Fibroblast of villous mesenchyme (primary cell): ENCODE measurements around the gene PIGC. TPM values are rescaled to one million over a fixed set of nuclear protein-coding genes. Genes with fewer than 3 reads are reported as not detected.

ENCODE experiments used
- DNase-seq: peaks from one replicate; pipeline ENCODE4 v3.0.0-alpha.2; 2010; ENCODE audit warnings: low read depth
- H3K4me3 ChIP-seq: 2 replicates; pipeline ENCODE4 v1.5.1; 2011; ENCODE audit warnings: low read depth, mild to moderate bottlenecking, low read length
- total RNA-seq: library from RNA; depleted of rRNA; stranded (reverse); fragments of >200 nt; gene quantifications from 2 replicates; pipeline ENCODE4 v1.2.3, GENCODE V29; 2012
- TF ChIP-seq, protein P1 (sequence below): IDR thresholded peaks from 2 replicates; pipeline ENCODE4 v1.5.1; 2012; ENCODE audit warnings: low read depth, mild to moderate bottlenecking, low read length; ENCODE audit not compliant: insufficient read depth

Gene PIGC
- total RNA-seq, 1 donor = 16.4 TPM

DNA sequence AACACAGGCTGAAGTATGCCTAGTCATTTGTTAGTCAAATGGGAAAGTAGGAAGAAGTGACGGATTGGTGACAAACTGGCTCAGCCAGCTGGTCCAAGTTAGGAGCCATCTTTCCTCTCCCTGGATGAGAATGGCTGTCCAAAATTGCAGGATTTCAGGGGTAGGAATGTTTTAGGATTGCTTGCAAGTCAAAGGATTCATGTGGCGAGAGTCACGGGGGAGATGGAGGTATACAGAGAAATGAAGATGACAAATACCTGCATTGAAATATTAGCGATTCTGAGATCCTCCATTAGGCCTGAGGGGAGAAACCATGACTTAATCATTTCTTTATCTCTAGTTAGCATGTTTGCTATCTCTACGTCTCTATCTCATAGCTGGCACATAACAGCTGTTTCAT lies 41.8 kb upstream of the PIGC start:
- TF ChIP-seq, protein P1, sequence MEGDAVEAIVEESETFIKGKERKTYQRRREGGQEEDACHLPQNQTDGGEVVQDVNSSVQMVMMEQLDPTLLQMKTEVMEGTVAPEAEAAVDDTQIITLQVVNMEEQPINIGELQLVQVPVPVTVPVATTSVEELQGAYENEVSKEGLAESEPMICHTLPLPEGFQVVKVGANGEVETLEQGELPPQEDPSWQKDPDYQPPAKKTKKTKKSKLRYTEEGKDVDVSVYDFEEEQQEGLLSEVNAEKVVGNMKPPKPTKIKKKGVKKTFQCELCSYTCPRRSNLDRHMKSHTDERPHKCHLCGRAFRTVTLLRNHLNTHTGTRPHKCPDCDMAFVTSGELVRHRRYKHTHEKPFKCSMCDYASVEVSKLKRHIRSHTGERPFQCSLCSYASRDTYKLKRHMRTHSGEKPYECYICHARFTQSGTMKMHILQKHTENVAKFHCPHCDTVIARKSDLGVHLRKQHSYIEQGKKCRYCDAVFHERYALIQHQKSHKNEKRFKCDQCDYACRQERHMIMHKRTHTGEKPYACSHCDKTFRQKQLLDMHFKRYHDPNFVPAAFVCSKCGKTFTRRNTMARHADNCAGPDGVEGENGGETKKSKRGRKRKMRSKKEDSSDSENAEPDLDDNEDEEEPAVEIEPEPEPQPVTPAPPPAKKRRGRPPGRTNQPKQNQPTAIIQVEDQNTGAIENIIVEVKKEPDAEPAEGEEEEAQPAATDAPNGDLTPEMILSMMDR = no peak
- no peak overlapping the region for H3K4me3 ChIP-seq
- no peak for DNase-seq

DNA sequence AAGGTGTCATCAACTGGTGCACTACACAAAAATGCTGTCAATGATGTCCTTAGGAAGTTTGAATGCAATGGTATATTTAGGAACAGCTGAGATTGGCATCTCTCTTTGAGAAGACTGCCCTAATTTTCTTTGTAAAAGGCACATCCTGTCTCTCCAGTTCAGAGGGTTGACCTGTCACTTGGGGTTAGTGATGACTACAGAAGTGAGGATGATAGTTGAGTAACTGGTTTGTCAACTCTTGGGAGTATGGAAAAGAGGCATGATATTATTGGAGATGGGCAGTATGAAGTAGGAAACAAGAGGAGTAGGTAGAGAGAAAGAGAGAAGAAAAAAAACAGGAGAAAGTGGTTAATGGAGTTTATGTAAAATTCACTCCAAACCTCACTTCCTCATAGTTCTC lies 40.4 kb upstream of the PIGC start:
- TF ChIP-seq, protein P1 = no peak
- DNase-seq = no peak
- H3K4me3 ChIP-seq = no peak overlapping the region

DNA sequence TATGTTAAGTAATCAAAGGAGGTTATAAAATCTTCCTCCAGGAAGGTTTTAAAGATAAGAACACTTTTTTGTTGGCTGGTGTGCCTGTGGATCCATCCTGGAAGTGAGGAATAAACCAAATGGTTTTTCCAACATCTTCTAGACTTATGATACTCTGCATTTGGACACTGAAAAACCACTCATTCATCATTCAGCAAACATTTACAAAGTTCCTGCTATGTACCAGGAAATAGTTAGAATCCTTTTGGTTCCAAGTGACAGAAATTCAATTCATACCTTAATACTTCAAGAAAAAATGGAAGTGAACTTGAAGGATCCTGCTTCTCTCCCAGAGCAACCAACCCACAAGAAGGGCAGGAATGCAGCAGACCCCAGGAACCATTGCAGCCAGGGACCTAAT lies 39.6 kb upstream of the PIGC start:
- no peak for DNase-seq
- no peak overlapping the region for H3K4me3 ChIP-seq
- TF ChIP-seq, protein P1 = no peak

DNA sequence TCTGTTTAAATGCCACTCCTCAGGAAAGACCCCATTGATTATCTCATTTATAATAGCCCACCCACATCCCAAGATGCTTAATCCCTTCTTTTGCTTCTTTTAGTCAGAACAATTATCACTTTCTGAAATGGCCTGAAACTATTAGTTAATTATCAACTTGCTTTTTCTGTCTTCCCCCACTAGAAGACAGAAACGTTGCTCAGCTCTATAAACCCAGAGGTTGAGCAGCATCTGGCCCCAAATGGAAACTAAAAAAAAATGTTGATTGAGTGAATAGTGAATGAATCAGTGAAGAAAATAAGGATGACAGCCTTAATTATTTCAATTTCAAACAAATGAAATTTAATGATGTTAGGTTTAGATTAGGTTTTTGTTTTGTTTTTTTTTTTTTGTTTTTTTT lies 38.2 kb upstream of the PIGC start:
- no peak overlapping the region for H3K4me3 ChIP-seq
- TF ChIP-seq, protein P1 = no peak
- no peak for DNase-seq

DNA sequence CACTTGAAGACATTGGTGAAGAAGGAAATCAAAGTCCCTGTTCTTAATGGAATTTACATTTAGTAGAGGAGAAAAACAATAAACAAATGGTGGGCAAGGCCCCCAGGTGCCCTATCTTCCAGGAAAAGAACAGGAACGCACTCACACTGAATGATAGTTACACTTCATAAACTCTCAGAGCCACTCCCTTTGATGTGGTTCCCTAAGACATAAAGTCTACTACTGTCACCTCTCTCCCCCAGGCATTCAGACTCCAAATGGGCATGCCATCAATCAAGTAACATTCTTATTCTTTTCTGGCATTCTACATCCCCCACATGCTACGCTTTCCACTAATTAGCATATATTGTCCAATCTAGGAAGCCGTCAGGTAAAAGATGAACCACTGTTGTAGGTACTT lies 36.6 kb upstream of the PIGC start:
- DNase-seq = no peak

DNA sequence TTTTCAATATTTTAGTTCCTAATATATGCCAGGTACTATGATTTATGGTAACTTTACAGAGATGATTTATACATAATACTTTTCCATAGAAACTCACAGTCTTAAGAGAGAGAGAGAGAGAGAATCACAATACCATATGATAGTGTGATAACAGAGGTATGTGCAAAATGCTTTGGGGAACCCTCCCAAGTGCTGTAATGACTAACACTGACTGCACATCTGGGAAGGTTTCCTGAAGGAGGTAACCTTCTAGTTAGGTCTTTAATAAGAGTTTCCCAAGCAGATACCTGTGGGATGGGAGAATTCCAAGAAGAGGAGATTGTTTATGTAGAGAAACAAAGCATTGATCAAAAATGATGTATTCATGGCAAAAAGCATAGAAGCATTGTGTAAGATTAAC lies 34.6 kb upstream of the PIGC start:
- H3K4me3 ChIP-seq = no peak overlapping the region
- TF ChIP-seq, protein P1 = no peak
- no peak for DNase-seq

More for the DNA sequence above, 36.6 kb upstream of the PIGC start:
- TF ChIP-seq, protein P1 = no peak
- no peak overlapping the region for H3K4me3 ChIP-seq

DNA sequence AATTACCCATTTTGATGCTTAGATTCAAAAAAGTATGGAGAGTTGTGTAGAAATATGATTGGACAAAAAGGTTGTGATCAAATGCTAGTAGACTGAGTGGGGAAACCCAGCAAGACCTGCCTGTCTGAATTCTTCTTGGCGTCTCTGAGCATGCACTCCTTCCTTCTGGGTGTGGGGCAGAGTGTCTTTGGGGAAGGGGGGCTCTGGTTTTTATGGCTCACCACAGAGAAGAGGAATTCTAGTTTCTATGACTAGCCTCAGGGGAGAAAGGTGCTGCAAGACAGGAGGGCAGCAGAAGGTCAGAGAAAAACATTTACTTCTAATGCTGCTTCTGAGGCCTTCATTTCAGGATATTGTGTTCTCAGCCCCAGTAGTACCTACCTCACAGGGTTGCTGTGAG lies 33.9 kb upstream of the PIGC start:
- H3K4me3 ChIP-seq = no peak overlapping the region
- TF ChIP-seq, protein P1 = no peak
- no peak for DNase-seq
